Measurements from ENCODE around the gene HRAS. TPM values are rescaled to one million over a fixed set of nuclear protein-coding genes. Genes with fewer than 3 reads are reported as not detected.

HRAS gene
- polyA plus RNA-seq, 2 donors, result 163 to 257 TPM

- WGBS, 2 donors, result 9 to 14% methylated on average over 35 to 55 of the region's 60 CpGs
- H3K36me3 ChIP-seq (ENCODE audit: control insufficient read depth in 2 of 2, insufficient read depth in 2 of 2, low read length in 1 of 2), result peaks cover 0 to 2% of the 10 kb centered on the region in 2 donors
- peak overlapping the region; percentile 18 to 39 for H3K4me3 ChIP-seq (ENCODE audit: low read depth in 1 of 2, low read length in 2 of 2)
- peaks cover 3 to 5% of the 10 kb centered on the region in 2 donors for H3K4me1 ChIP-seq (ENCODE audit: control insufficient read depth in 2 of 2, insufficient read depth in 2 of 2, low read length in 1 of 2)
- H3K27me3 ChIP-seq (ENCODE audit: control insufficient read depth in 1 of 2, insufficient read depth in 2 of 2, low read length in 2 of 2), result no peaks in the 10 kb centered on the region
- no peak overlapping the region for H3K27ac ChIP-seq (ENCODE audit: low read depth in 2 of 2, low read length in 1 of 2)
- H3K9me3 ChIP-seq (ENCODE audit: control insufficient read depth in 2 of 2, insufficient read depth in 1 of 2, low read depth in 1 of 2, low read length in 1 of 2), result no peaks in the 10 kb centered on the region
Observed at GRCh38 chr11:554428-555226, 19.3 kb upstream of the HRAS start.

- peaks cover 3 to 5% of the 10 kb centered on the region in 2 donors for H3K4me1 ChIP-seq (ENCODE audit: control insufficient read depth in 2 of 2, insufficient read depth in 2 of 2, low read length in 1 of 2)
- H3K27ac ChIP-seq (ENCODE audit: low read depth in 2 of 2, low read length in 1 of 2), result no peak overlapping the region
- peaks cover 0 to 2% of the 10 kb centered on the region in 2 donors for H3K36me3 ChIP-seq (ENCODE audit: control insufficient read depth in 2 of 2, insufficient read depth in 2 of 2, low read length in 1 of 2)
- 43 to 49% methylated on average over 11 of the region's 11 CpGs for WGBS, 2 donors
- no peak overlapping the region for H3K4me3 ChIP-seq (ENCODE audit: low read depth in 1 of 2, low read length in 2 of 2)
- no peaks in the 10 kb centered on the region for H3K9me3 ChIP-seq (ENCODE audit: control insufficient read depth in 2 of 2, insufficient read depth in 1 of 2, low read depth in 1 of 2, low read length in 1 of 2)
- no peaks in the 10 kb centered on the region for H3K27me3 ChIP-seq (ENCODE audit: control insufficient read depth in 1 of 2, insufficient read depth in 2 of 2, low read length in 2 of 2)
Observed at GRCh38 chr11:553988-554340, 18.6 kb upstream of the HRAS start.

- H3K27ac ChIP-seq (ENCODE audit: low read depth in 2 of 2, low read length in 1 of 2), result no peak overlapping the region
- H3K9me3 ChIP-seq (ENCODE audit: control insufficient read depth in 2 of 2, insufficient read depth in 1 of 2, low read depth in 1 of 2, low read length in 1 of 2), result no peaks in the 10 kb centered on the region
- peaks cover 3 to 5% of the 10 kb centered on the region in 2 donors for H3K4me1 ChIP-seq (ENCODE audit: control insufficient read depth in 2 of 2, insufficient read depth in 2 of 2, low read length in 1 of 2)
- H3K4me3 ChIP-seq (ENCODE audit: low read depth in 1 of 2, low read length in 2 of 2), result no peak overlapping the region
- WGBS, 2 donors, result 80 to 82% methylated on average over 25 to 27 of the region's 27 CpGs
- H3K27me3 ChIP-seq (ENCODE audit: control insufficient read depth in 1 of 2, insufficient read depth in 2 of 2, low read length in 2 of 2), result no peaks in the 10 kb centered on the region
- H3K36me3 ChIP-seq (ENCODE audit: control insufficient read depth in 2 of 2, insufficient read depth in 2 of 2, low read length in 1 of 2), result peaks cover 0 to 2% of the 10 kb centered on the region in 2 donors
Observed at GRCh38 chr11:553083-553987, 18.0 kb upstream of the HRAS start.

- Histone ChIP-seq H3K4me3 (ENCODE audit: low read depth in 1 of 2, low read length in 2 of 2) (no peak overlapping the region), H3K36me3 (ENCODE audit: control insufficient read depth in 2 of 2, insufficient read depth in 2 of 2, low read length in 1 of 2) (peaks cover 0 to 2% of the 10 kb centered on the region in 2 donors), H3K27me3 (ENCODE audit: control insufficient read depth in 1 of 2, insufficient read depth in 2 of 2, low read length in 2 of 2) (no peaks in the 10 kb centered on the region), H3K27ac (ENCODE audit: low read depth in 2 of 2, low read length in 1 of 2) (no peak overlapping the region), H3K4me1 (ENCODE audit: control insufficient read depth in 2 of 2, insufficient read depth in 2 of 2, low read length in 1 of 2) (peaks cover 3 to 5% of the 10 kb centered on the region in 2 donors), H3K9me3 (ENCODE audit: control insufficient read depth in 2 of 2, insufficient read depth in 1 of 2, low read depth in 1 of 2, low read length in 1 of 2) (no peaks in the 10 kb centered on the region)
- 82 to 84% methylated on average over 12 of the region's 12 CpGs for WGBS, 2 donors
Observed at GRCh38 chr11:551596-551995, 16.2 kb upstream of the HRAS start.

- Histone ChIP-seq H3K4me3 (ENCODE audit: low read depth in 1 of 2, low read length in 2 of 2) (no peak overlapping the region), H3K9me3 (ENCODE audit: control insufficient read depth in 2 of 2, insufficient read depth in 1 of 2, low read depth in 1 of 2, low read length in 1 of 2) (no peaks in the 10 kb centered on the region), H3K27me3 (ENCODE audit: control insufficient read depth in 1 of 2, insufficient read depth in 2 of 2, low read length in 2 of 2) (no peaks in the 10 kb centered on the region), H3K27ac (ENCODE audit: low read depth in 2 of 2, low read length in 1 of 2) (no peak overlapping the region), H3K4me1 (ENCODE audit: control insufficient read depth in 2 of 2, insufficient read depth in 2 of 2, low read length in 1 of 2) (peaks cover 3 to 5% of the 10 kb centered on the region in 2 donors), H3K36me3 (ENCODE audit: control insufficient read depth in 2 of 2, insufficient read depth in 2 of 2, low read length in 1 of 2) (peaks cover 0 to 2% of the 10 kb centered on the region in 2 donors)
- WGBS, 2 donors, result 88 to 89% methylated on average over 16 of the region's 16 CpGs
Observed at GRCh38 chr11:551131-551530, 15.8 kb upstream of the HRAS start.

- no peak overlapping the region for H3K4me3 ChIP-seq (ENCODE audit: low read depth in 1 of 2, low read length in 2 of 2)
- no peak overlapping the region for H3K27ac ChIP-seq (ENCODE audit: low read depth in 2 of 2, low read length in 1 of 2)
- peaks cover 0 to 2% of the 10 kb centered on the region in 2 donors for H3K36me3 ChIP-seq (ENCODE audit: control insufficient read depth in 2 of 2, insufficient read depth in 2 of 2, low read length in 1 of 2)
- peaks cover 3 to 5% of the 10 kb centered on the region in 2 donors for H3K4me1 ChIP-seq (ENCODE audit: control insufficient read depth in 2 of 2, insufficient read depth in 2 of 2, low read length in 1 of 2)
- H3K27me3 ChIP-seq (ENCODE audit: control insufficient read depth in 1 of 2, insufficient read depth in 2 of 2, low read length in 2 of 2), result no peaks in the 10 kb centered on the region
- no peaks in the 10 kb centered on the region for H3K9me3 ChIP-seq (ENCODE audit: control insufficient read depth in 2 of 2, insufficient read depth in 1 of 2, low read depth in 1 of 2, low read length in 1 of 2)
- 85% methylated on average over 5 of the region's 5 CpGs for WGBS, 2 donors
Observed at GRCh38 chr11:550746-551085, 15.3 kb upstream of the HRAS start.

GRCh38 chr11:550021-550745, 14.8 kb upstream of the HRAS start:
- H3K36me3 ChIP-seq (ENCODE audit: control insufficient read depth in 2 of 2, insufficient read depth in 2 of 2, low read length in 1 of 2), result peaks cover 0 to 2% of the 10 kb centered on the region in 2 donors
- no peak overlapping the region for H3K27ac ChIP-seq (ENCODE audit: low read depth in 2 of 2, low read length in 1 of 2)
- H3K4me1 ChIP-seq (ENCODE audit: control insufficient read depth in 2 of 2, insufficient read depth in 2 of 2, low read length in 1 of 2), result peaks cover under 1 to 5% of the 10 kb centered on the region in 2 donors
- no peaks in the 10 kb centered on the region for H3K27me3 ChIP-seq (ENCODE audit: control insufficient read depth in 1 of 2, insufficient read depth in 2 of 2, low read length in 2 of 2)
- 88 to 92% methylated on average over 22 to 25 of the region's 25 CpGs for WGBS, 2 donors
- H3K9me3 ChIP-seq (ENCODE audit: control insufficient read depth in 2 of 2, insufficient read depth in 1 of 2, low read depth in 1 of 2, low read length in 1 of 2), result no peaks in the 10 kb centered on the region
- no peak overlapping the region for H3K4me3 ChIP-seq (ENCODE audit: low read depth in 1 of 2, low read length in 2 of 2)

GRCh38 chr11:548700-549603, 13.6 kb upstream of the HRAS start:
- 83 to 89% methylated on average over 32 of the region's 32 CpGs for WGBS, 2 donors
- Histone ChIP-seq H3K4me1 (ENCODE audit: control insufficient read depth in 2 of 2, insufficient read depth in 2 of 2, low read length in 1 of 2) (peaks cover 0 to 4% of the 10 kb centered on the region in 2 donors), H3K9me3 (ENCODE audit: control insufficient read depth in 2 of 2, insufficient read depth in 1 of 2, low read depth in 1 of 2, low read length in 1 of 2) (no peaks in the 10 kb centered on the region), H3K4me3 (ENCODE audit: low read depth in 1 of 2, low read length in 2 of 2) (no peak overlapping the region), H3K27ac (ENCODE audit: low read depth in 2 of 2, low read length in 1 of 2) (no peak overlapping the region), H3K36me3 (ENCODE audit: control insufficient read depth in 2 of 2, insufficient read depth in 2 of 2, low read length in 1 of 2) (peaks cover 0 to 2% of the 10 kb centered on the region in 2 donors), H3K27me3 (ENCODE audit: control insufficient read depth in 1 of 2, insufficient read depth in 2 of 2, low read length in 2 of 2) (no peaks in the 10 kb centered on the region)
